ENCODE data around the gene LRPAP1.

LRPAP1 gene

DNA sequence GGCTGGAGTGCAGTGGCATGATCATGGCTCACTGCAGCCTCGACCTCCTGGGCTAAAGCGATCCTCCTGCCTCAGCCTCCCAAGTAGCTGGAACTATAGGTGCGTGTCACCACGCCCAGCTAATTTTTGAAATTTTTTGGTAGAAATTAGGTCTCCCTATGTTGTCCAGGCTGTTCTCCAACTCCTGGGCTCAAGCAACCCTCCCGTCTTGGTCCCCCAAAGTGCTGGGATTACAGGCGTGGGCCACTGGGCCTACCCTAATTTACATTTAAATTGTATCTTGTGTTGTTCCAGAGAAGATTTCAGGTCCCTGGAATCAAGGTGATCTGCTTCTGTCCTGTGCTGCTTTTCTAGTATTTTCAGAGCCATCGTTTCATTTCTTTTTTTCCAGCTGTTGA, 1.2 kb upstream of the LRPAP1 start:
- CTCF ChIA-PET = interaction anchor here (0.6 kb wide), 1 partner anchor 302 kb away, joined by 3 read pairs; no protein-coding TSS in a partner anchor
- TF ChIP-seq, protein P1, sequence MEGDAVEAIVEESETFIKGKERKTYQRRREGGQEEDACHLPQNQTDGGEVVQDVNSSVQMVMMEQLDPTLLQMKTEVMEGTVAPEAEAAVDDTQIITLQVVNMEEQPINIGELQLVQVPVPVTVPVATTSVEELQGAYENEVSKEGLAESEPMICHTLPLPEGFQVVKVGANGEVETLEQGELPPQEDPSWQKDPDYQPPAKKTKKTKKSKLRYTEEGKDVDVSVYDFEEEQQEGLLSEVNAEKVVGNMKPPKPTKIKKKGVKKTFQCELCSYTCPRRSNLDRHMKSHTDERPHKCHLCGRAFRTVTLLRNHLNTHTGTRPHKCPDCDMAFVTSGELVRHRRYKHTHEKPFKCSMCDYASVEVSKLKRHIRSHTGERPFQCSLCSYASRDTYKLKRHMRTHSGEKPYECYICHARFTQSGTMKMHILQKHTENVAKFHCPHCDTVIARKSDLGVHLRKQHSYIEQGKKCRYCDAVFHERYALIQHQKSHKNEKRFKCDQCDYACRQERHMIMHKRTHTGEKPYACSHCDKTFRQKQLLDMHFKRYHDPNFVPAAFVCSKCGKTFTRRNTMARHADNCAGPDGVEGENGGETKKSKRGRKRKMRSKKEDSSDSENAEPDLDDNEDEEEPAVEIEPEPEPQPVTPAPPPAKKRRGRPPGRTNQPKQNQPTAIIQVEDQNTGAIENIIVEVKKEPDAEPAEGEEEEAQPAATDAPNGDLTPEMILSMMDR (conservative IDR thresholded peaks at IDR 0.05; ENCODE audit: low read depth) = no peak
- DNase-seq (ENCODE audit: low spot score) = no peak
- POLR2A ChIA-PET (ENCODE audit: low non-redundant PET) = no interaction called here
- H3K27ac ChIP-seq = no peak overlapping the region

DNA sequence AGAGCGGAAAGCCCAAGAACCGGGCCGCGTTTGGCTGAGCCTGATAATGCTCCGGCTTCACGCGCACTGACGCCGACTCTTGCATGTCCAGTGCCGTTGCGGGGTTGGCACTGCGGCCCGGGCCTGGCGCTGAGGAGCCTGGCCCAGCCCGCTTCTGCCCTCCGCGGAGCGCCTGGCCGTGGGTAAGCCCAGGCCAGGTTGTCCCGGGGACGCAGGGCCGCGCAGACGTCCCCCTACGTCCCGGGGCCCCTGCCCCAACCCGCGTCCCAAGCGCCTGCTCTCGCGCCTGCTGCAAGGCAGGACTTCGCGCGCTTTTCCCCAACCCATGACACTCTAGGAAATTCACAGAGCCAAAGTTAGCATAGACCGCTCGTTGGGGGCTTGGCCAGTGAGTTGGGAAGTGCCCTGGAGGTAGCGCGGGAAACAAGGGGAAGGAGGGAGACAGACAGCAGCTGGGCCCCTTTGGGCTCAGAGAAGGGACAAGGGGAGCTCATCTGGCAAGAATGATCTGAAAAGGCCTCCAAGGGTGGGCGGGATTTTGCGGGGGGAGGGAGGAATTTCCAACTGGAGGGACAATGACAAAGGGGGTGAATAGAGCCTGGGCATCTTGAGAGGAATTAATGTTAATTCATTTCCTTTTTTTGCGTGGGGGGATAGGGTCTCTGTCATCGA, 665 bp upstream of the LRPAP1 start:
- DNase-seq (ENCODE audit: low spot score) = no peak
- TF ChIP-seq, protein P1 (conservative IDR thresholded peaks at IDR 0.05; ENCODE audit: low read depth) = no peak
- ChIA-PET POLR2A (ENCODE audit: low non-redundant PET) (no interaction called here), CTCF (no interaction called here)
- H3K27ac ChIP-seq = no peak overlapping the region; the same call in 1 of the 2 replicates

DNA sequence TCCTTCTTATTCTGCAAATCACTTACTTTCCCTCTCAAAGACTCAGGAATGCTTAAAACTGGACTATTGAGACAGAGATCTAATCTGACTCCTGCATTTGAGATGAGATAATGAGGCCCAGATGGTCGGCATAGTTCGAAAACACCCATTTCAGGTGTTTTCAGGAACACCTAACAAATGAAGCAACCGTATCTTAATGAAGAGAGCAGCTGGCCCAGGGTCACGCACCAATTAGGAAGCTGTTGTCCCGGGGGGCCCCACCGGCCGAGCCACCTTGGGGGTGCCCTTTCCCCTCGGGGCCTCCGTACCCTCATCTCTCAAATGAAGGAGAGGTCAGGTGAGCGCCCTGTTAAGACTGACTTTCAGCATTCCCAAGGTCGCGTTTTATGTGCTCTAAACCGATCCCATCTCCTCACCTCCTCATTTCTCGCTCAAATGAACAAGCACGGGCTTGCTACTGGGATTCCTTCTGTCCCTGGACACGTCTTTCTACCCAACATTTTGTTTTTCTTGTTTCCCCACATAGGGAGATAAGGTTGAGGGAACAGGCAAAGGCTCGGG, 824 bp downstream of the LRPAP1 start:
- H3K27ac ChIP-seq = peak overlapping the region; percentile 56
- ChIA-PET CTCF (no interaction called here), POLR2A (ENCODE audit: low non-redundant PET) (no interaction called here)
- TF ChIP-seq, protein P1 (conservative IDR thresholded peaks at IDR 0.05; ENCODE audit: low read depth) = no peak
- DNase-seq (ENCODE audit: low spot score) = peak; percentile 41

DNA sequence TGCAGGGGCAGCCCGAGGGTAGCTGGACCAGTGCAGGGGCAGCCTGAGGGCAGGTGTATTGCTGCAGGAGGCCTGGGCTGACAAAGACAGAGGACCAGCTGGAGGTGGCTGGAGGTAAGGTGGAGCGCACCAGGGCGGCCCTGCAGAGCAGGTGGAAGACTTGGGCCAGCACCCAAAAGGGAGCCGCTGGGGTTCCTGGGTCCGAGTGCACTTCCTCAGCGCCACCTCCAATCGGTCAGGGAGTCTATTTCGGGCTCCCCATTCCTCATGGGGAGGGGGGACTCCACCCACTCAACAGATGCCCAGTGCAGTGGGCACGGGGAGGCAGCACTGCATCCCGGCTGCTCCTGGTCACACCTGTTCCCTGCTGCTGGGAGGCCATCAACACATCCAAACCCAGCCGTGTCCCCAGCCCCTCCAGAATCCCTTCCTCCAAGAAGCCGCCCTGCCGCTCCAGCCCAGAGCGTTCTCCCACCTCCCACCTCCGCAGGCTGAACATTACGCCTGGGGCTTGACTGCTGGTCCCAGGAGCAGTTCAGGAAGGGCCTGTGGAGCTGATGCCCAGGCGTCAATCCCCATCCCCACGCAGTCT, 1.5 kb downstream of the LRPAP1 start:
- POLR2A ChIA-PET (ENCODE audit: low non-redundant PET) = no interaction called here
- TF ChIP-seq, protein P1 (conservative IDR thresholded peaks at IDR 0.05; ENCODE audit: low read depth) = no peak
- CTCF ChIA-PET = interaction anchor here (0.5 to 0.9 kb wide), 2 partner anchors 25 to 221 kb away, joined by 3 to 4 read pairs; no protein-coding TSS in a partner anchor
- H3K27ac ChIP-seq = peak overlapping the region; percentile 56
- DNase-seq (ENCODE audit: low spot score) = no peak

DNA sequence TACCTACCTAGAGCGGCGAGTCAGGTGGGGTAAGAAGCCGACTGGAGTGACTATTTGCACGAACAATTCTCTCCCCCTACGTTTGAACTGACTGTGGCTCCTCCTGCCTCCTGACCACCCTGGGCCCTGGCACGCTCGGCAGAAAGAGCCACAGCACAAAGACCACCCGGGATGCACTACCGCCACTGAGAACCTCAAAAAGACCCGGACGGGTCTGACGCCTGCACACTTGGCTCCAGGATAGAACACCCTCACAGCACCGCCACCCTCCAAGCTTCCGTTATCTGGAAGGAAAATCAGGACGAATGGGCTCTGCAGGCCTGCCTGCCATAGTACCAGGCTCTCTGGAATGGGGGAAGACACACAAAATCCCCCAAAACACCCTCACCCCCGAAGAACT, 2.2 kb downstream of the LRPAP1 start:
- no peak overlapping the region; the same call in 1 of the 2 replicates for H3K27ac ChIP-seq
- ChIA-PET CTCF (interaction anchor here (0.9 kb wide), 1 partner anchor 25 kb away, joined by 4 read pairs; no protein-coding TSS in a partner anchor), POLR2A (ENCODE audit: low non-redundant PET) (no interaction called here)
- TF ChIP-seq, protein P1 (conservative IDR thresholded peaks at IDR 0.05; ENCODE audit: low read depth) = no peak
- DNase-seq (ENCODE audit: low spot score) = no peak

DNA sequence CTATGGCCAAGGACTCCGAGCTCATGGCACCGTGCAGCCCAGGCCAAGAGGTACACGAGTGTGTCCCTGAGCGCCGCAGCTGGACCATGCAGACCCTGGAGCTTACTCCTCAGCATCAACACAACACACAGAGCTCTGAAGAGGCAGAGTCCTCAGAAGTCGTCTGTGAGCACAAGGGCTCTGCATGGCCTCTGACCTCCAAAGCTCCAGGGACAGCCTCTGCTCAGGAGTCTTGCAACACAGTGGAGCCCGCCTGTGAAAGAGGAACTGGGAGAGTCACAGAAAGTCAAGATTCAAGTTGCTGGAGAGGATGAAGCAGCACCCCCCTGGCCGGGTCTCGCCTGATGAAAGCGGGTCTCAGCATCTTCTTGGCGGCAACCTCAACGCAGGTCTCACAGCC, 2.9 kb downstream of the LRPAP1 start:
- POLR2A ChIA-PET (ENCODE audit: low non-redundant PET) = no interaction called here
- DNase-seq (ENCODE audit: low spot score) = no peak
- CTCF ChIA-PET = no interaction called here
- TF ChIP-seq, protein P1 (conservative IDR thresholded peaks at IDR 0.05; ENCODE audit: low read depth) = no peak
- no peak overlapping the region for H3K27ac ChIP-seq

Data from RWPE1 (cell line).